Myocyte (in vitro differentiated cells): Measurements from ENCODE around the gene UTS2R. TPM values are rescaled to one million over a fixed set of nuclear protein-coding genes. Genes with fewer than 3 reads are reported as not detected.

ENCODE experiments used
- DNase-seq: peaks from one replicate; pipeline ENCODE4 v3.0.0-alpha.2; 2012; ENCODE audit warnings: low read depth
- polyA plus RNA-seq: library from polyadenylated mRNA; unstranded; fragments of >200 nt; gene quantifications from one replicate; pipeline ENCODE4 v1.2.1, GENCODE V29; 2012; ENCODE audit warnings: missing spikeins
- total RNA-seq: library from RNA; depleted of rRNA; stranded (reverse); fragments of >200 nt; gene quantifications from 2 replicates; pipeline ENCODE4 v1.2.3, GENCODE V29; 2014

Gene UTS2R
- 29.1 and 60.3 TPM in 2 replicates for total RNA-seq
- polyA plus RNA-seq, result 12.9 TPM

DNA sequence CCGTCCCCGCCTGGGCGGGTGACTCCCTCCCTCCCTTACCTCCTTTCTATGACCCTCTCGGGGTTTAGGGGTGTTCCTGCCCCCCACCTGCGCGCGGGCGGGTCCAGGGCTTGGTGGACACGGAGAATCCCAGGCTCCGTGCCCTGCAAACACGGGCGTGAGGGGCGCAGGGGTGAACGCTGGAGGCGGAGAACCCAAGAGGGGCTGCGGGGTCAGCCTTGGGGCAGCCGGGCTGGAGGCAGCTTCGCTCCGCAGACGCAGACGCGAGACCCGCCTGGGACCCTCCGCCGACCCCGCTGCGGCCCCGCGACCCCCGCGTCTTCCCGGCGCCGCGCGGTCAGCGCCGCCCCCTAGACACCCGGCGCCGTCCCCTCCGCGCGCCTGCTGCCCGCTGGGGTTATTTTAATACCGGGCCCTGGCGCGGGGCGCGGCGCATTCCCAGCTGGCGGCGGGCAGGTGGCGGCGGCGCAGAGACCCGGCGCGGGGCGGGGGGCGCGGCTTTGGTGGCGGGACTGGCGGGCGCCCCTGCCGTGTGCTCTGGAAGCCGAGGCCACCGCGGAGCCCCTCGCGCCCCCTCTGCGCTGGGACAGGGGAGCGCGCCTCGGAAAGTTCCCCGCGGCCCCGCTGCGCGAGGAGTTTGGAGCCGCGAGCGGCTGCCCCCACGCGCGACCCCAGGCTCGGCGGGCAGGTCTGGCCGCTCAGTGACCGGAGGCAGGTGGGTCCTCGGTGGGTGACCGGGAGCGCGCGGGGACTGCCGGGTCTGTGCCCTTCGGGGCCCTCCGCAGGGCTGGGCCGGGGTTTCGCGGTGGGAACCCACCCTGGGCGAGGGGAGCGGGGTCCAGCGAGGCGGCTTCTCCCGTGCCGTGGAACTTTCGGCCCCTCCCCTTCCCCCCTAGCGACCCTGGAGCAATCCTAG, at the start of gene UTS2R:
Gene UTS2R, plus strand, starts transcription at position 433 of the 916 bp plus-strand sequence. CDS start 2,560 bp downstream, outside the sequence.
- peak; percentile 71 for DNase-seq

DNA sequence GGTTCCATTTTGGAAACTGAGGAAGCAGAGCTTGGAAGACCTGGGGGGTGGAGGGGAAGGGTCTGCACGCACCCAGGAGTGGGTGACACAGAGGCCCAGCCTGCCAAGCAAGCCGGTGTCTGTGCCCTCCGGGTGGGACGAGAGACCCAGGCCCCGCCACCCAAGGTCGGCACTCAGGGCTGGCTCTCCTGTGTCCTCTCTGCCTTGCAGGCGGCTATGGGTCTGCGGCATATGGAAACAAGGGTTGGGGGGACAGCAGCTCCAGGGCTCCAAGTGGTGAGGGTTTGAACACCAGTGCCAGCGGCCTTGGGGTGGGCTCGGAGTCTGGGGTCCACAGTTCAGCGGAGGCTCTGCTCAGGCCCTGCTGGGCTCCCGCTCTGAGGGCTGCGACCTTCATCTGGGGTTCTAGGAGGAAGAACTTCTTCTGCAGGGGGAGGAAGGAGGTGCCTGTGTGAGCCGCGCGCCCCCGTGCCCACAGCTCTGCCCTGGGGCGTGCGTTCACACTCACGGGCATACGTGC, 49.6 kb upstream of the UTS2R start:
- DNase-seq, result no peak

DNA sequence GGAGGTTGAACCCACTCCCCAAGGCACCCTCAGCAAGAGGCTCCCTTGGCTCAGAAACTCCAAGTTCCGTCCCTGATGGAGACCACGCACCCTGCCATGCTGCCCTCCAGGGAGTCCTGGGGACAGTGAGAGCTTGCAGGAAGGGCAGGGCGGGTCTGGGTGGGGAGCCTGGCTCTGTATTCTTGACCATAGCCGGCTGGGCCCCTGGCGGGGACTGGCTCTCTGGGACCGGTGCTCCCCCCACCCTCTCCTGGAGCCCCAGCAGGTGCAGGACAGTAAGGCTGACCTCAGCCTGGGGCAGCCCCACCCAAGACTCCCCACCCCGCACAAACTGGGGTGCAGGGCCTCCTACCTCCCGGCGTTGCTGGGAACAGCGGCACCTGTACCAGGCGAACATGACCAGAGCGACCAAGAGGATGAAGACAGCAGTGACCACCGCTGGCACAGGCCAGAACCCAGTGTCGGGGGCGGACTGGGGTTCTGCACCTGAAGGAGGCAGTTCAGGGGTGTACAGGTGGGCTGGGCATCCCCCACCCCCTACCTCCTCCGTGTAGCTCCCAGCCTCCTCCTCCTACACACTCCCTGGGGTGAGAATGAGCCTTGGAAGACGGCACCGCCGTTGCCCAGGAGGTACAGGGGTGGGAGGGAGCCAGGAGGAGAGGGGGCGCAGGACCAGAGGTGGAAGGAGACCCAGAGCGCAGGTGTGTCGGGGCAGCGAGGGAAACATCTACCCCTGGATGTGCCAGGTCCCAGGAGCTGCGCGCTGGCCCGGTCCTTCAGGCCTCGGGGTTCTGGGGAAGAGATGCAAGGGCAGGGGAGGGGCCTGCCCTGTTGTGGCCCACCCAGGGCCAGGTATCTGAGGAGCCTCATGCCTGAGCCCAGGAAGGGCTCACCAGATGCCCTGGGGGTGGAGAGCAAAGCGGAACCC, 48.8 kb upstream of the UTS2R start:
- DNase-seq, result no peak

DNA sequence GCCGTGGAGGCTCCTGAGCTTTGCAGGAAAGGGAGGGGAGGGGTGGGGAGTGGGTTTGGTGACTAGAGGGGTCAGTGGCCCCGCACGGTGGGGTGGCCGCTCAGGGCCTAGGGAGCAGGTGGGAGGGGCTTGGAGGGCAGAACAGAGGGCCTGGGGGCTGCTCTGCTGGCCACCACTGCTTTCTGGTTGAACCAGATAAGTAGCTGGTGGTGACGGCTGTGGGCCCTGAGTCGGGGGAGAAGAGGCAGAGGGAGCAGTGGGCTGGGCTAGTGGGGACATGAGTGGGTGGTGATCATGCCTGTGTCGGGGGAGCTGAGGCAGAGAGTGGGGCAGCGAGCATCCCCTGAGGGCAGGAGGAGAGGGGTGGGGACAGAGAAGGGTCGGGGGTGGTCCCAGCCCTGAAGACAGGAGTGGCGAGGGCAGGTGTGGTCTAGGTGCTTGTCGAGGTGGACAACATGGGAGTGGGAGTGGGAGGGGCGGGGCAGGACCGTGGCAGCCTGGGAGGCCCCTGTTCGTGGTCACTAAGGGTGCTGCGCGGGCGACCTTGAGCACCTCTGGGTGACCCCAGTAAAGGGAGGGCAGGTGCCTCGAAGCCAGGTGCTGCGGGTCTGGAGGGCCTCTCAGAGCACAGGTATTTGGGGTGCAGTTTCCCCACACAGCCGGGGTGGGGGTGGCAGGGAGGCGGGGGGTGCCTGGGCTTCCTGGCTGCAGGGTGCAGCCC, 47.9 kb upstream of the UTS2R start:
- no peak for DNase-seq

DNA sequence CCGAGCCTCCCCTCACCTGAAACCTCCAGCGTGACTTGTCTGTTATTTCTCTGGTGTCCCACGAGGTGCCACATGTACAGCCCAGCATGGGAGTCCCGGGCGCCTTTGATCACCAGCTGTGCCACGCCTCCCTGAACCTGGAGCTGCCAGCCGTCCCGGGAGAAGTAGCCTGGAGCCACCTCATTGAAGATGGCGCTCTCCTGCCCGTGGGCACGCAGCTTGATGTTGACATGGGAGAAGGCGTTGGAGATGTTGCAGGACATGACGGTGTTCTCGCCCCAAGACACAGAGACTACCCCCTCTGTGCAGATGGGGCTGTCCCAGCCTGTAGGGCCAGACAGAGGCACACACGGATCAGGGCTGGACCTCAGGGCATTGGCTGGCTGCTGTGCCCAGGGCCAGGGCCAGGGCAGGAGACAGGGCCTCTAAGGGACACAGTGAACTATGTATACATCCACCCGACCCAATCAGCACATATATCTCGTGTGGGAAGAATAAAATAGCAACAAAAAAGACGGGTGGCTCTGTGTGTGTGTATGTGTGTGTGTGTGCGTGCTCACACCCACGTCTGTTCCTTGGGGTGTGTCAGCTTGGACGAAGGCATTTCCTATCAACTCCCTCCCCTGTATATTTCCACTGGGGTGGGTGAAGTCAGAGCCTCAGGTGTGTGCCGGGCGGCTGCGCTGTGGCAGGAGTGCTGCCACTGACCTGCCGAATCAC, 46.8 kb upstream of the UTS2R start:
- DNase-seq, result no peak

DNA sequence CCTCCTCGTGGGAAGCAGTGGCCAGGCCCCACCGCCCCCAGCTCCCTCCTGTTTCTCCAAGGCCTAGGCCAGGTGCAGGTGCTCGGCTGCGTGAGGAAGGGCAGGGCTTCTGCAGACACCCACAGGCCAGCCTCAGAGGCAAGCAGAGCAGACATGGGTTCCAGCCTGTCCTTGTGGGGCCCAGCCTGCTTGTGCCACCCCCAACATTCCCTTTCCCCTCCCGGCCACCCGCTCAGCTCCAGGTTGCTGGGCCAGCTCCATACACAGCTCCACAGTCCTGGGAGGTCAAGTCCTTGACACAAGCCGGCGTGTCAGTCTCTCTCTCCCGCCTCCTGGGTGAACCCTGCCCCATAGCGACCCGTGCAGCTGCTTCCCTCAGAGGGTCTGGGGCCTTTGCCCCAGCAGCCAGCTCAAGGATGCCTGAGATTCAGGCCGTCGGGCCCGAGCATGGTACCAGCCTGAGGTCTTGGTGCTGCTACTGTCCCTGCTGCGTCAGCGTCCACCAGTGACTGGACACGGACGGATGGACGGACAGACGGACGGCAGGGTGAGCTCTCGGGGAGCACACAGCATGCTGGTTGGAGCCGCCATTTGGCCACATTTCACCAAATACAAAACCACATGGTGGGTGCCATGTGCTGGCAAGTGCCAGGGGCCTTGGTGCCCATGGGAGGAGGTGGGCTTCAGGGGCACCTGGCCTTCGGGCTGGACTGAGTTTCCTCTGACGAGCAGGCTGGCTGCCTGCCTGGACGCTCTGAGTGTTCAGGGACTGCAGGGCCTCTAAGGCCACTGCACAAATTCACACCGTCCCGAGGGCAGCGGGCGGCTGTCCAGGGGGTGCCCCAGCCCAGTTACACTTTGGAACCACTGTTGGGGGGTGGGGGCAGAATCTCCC, 46.0 kb upstream of the UTS2R start:
- no peak for DNase-seq

DNA sequence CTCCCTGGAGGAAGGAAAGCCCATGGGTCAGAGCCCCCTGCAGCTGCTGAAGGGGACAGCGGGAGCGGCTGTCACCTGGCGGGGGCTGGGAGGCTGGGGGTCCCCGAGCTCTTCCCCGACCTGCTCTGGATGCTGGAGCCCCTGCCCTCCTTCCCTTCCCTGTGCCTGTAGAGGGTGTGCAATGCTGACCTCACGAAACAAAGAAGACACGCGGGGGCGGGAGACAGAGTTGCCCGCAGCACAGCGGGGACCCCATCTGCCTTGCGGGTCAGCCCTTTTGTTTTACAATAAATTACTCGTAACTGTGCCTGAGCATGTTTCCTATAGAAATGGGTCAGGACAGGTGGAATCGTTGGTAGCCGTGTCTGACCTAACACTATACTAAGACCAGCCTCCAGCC, 44.3 kb upstream of the UTS2R start:
- no peak for DNase-seq

DNA sequence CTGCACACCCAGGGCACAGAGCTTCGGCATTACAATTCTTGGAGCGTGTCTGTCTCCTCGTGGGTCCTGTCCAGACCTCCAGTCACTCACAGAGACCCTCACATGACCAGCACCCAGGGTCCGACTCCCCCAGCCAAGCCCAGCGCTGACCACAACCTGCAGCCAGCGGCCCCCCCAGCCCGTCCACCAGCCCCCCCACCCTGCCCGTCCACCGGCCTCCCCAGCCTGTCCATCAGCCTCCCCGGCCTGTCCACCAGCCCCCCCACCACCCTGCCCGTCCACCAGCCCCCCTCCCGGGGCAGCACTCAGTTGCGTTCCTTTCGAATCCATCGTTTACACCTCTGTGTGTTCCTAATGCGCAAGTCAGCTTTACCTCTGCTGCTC, 43.8 kb upstream of the UTS2R start:
- DNase-seq, result no peak

DNA sequence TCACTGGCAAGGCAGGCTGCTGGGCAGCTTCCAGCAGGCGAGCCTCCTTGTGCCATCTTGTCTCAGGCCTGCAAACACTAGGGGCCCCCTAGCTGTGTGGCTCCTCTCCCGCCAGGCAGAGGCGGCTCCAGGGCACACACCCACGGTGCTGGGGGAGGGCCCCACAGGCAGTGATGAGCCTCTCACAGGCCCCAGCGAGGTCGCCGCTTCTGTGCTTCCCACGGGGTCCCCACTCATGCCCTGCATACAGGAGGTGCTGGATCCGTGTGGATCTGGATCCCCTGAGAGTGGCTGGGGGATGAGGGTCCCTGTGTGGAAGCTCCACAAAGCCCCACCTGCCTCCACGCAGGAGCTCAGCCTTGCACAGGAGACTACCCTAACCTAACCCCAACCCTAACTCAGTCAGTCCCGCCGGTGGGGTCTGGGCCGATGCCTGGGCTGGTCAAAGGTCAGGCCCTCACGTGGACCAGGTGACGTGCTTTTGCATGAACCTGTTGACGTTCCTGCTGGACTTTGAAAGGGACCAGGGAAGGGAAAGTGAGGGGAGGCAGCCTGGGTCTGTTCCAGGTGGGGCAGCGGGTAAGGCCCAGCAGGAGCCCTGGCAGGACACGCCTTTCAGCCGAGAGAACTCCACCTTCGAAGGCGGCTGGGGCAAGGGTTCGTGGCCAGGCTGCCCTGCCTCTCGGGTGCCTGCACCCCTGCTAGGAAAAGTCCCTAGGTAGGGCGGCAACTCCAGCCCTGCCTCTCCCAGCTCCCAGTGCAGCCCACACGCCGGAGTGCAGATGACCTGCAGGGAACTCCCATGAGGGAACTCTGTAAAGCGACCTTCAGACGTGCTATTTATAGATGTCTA, 43.2 kb upstream of the UTS2R start:
- no peak for DNase-seq

DNA sequence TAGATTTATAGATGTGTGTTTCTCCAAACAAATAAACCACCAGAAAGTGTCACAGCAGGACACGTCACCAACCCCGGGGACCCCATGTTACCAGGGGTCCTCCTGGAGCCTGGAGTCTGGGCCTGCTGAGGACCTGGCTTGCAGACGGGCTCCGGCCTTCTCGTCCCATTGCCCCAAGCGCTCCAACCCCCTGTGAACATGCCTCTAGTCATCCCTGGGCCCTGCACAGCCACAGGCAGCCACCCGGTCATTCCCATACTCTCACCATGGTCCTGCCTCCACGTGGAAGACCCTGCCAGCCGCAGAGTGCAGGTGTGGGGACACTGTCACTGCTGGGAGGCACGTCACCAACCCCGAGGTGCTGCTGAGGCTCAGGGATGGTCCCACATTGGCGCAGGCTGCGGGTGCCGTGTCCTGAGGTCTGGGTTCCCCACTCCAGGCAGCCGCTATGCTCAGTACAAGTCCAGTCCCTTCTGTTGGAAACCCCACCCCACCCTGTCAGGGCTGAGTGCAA, 42.5 kb upstream of the UTS2R start:
- DNase-seq, result no peak

DNA sequence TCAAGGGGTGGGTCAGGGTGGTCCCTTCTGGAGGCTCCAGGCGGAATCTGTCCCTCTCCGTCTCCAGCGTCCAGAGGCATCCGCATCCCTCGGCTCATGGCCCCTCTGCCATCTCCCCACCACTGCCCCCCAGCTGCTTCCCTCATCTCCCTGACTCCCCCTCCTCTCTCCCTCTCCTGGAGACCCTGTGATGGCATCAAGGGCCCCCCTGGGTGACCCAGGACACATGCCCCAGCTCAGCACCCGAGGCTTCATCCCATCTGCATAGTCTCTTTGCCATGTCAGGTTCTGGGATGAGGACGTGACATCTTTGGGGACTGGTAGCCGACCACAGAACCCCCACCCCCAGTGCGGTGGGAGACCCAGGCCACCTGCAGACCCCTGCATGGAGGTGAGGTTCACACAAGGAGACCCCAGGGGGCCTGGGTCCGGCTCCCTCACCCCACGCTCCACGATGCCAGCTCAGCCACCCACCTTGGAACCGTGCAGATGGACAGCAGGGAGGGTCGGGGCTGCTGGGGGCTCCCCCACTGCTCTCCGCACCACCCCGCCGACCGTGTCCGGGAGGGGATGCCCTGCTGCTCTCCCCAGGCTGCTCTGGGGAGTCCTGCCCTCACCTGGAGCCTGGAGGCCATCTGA, 41.8 kb upstream of the UTS2R start:
- DNase-seq, result no peak

DNA sequence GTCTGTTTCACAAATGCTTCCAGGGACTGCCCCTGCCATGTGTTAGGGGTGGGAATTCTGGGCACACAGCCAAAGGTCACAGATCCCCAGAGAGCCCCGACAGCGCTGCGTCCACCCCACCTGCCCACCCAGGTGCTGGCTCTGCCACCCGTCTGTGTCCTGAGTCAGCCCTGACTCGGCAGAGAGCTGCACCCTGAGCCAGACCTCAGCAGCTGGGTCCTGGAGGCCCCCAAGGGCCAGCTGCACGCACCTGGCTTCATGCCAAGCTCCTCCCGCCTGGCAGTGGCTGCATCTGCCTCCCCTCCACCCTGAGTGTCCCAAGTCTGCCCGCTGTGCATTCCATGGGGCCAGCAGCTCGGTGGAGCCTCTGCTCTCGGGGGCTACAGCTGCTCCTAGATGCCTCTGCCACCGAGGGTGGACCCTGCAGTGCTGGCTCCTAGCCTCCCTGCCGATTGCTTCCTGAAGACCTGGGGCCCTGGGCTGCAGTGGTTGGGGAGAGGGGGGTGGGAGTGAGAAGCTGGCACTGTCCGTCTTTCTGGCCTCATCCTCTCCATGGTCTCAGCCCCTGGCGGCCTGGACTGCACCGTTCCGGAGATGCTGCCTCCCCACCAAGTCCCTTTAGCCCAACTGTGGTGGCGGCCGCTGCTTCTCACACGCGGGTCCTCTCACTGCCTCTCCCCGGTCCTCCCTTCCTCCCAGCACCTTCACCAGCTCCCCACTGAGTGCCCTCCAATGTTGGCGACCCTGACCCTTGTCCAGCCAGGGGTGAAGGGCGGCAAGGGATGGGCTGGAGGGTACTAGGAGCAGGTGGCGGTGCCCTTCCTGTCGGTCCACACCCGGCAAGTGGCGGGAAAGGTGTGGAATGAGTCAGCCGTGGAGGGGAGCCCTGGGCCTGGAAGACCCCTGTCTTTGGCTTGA, 41.0 kb upstream of the UTS2R start:
- DNase-seq, result peak; percentile 95

DNA sequence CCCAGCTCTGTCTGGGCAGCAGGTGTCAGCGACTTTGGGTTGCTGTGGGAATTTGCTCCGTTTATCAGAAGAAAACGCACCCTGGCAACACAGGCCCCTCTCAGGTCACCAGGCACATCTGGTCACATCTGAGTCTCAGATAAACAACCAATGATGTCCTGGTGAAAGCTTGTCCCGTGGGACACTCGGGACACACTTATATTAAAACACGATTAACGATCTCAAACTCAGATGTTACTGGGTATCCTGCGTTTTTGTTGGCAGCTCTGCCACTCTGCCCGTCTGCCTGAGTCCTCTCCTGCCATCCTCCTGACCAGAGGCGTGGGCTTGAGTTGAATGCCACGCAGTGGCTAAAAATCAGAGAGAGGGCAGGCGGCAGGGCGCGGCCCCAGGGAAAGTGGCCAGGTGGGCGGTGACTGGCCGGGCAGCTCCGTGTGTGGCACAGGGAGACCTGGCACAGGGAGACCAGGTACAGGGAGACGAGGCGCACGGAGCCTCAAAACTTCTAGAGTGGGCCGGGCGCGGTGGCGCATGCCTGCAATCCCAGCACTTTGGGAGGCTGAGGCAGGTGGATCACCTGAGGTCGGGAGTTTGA, 40.1 kb upstream of the UTS2R start:
- DNase-seq, result no peak

DNA sequence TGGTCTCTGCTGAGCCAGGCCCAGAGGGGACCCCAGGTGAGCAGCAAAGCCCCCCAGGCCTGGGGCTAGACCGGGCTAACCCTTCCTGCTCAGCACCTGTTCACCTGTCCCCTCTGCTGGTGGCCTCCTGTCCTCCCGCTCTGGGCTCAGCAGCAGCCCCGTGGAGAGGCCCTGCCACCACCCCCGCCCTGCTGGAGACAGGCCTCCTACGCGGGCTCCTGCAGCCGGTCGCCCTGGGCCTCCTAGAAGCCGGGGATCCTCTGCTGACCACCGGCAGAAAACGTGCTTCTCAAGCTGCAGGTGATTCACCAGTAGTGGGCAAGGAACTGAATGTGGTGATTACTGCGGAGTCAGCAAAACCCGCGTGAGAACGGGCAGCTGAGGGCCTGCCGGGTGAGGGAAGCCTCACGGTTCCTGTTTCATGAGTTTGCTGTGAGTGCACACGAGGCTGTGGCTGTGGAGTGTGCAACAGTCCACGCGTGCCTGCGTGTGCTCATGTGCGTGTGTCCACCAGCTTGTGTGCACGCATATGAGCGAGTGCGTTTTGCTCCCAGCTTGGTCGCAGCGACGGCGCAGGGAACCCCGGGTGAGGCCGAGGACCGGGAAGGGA, 38.8 kb upstream of the UTS2R start:
- peak; percentile 64 for DNase-seq

DNA sequence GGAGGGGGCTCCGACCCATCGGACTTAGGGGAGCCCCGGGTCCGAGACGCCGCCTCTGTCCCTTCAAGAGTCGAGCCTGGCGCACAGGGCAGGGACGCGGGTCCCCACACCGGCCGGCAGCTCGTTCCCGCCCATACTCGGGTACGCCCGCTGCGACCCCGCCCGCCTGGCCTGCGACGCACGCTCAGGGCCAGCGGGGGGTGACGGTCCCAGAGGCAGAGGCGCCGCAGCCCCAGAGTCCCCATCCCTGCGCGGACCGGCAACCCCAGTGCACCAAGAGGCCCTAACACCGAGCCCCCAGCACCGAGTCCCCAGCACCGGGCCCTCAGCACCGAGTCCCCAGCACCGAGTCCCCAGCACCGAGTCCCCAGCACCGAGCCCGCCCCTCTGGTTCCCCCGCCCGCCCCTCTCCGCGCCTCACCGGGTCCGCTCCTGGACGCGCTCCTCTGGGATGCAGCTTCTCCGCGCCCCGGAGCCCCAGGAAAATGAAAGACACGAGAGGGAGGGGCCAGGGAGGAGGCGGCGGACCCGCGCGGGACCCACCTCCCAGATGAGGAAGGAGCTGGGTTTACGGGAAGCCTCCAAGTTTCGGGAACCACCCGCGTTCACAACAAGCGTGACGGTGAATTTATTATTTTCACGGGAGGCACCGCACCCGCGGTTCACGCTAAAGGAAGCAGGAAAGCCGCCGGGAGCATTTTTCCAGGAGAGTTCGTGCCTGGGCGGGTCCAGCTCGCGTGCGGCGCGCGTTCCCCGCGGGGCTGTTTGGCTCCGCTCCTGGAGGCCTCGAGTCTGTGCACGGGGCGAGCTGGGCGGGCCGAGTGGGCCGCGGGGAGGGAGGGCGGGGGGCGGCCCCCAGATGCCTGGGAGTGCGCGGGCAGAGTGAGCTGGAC, 38.0 kb upstream of the UTS2R start, which contains the start of gene SECTM1:
Gene SECTM1, minus strand, starts transcription at position 488 of the 893 bp plus-strand sequence. CDS start 6,526 bp downstream, outside the sequence.
- DNase-seq, result peak; percentile 72
